H1 (cell line): ENCODE results near the gene UBE2E2. TPM values are rescaled to one million over a fixed set of nuclear protein-coding genes. Genes with fewer than 3 reads are reported as not detected.

Source experiments
- CTCF ChIA-PET: fragments of 300-600 bp; sonication (Branson Sonifier 250); formaldehyde crosslinking; loops from one replicate; lab custom pipeline; 2021; ENCODE audit not compliant: partially characterized antibody; lab: Charles Lee
- POLR2A ChIA-PET: fragments of 300-600 bp; sonication (Branson Sonifier 250); formaldehyde crosslinking; loops from one replicate; lab custom pipeline; 2021; ENCODE audit warnings: inconsistent platforms; ENCODE audit not compliant: partially characterized antibody; lab: Charles Lee
- DNase-seq, 2 experiments: peaks; one replicate each; pipeline versions ENCODE4 v3.0.0 to v3.0.0-alpha.2; 2010 to 2022; ENCODE audit warnings: low spot score in 2 of 2, low read depth in 1 of 2, mixed read lengths in 1 of 2
- FAIRE-seq: peaks from 2 replicates; lab custom pipeline; 2011; peaks lifted over from hg19 to GRCh38; lab: Jason Lieb, UNC
- H2AFZ ChIP-seq: 2 replicates; pipeline ENCODE4 v1.8.1; 2012; ENCODE audit warnings: low read length, inconsistent platforms
- H2AK5ac ChIP-seq: 2 replicates; pipeline ENCODE4 v1.6.1; 2013; ENCODE audit warnings: low read depth, low read length
- H2BK120ac ChIP-seq: replicated peaks from 2 replicates; pipeline ENCODE3; 2013; ENCODE audit warnings: low read depth, low read length, inconsistent platforms
- H2BK12ac ChIP-seq: 2 replicates; pipeline ENCODE4 v1.6.1; 2013; ENCODE audit warnings: low read depth, low read length
- H2BK15ac ChIP-seq: 2 replicates; pipeline ENCODE4 v1.6.1; 2013; ENCODE audit warnings: low read length
- H2BK20ac ChIP-seq: 2 replicates; pipeline ENCODE4 v1.6.1; 2013; ENCODE audit warnings: low read length
- H2BK5ac ChIP-seq: 2 replicates; pipeline ENCODE4 v1.6.1; 2013; ENCODE audit warnings: low read depth, low read length
- H3K14ac ChIP-seq: 2 replicates; pipeline ENCODE4 v1.6.1; 2013; ENCODE audit warnings: inconsistent platforms; ENCODE audit not compliant: insufficient read length
- H3K18ac ChIP-seq: 2 replicates; pipeline ENCODE4 v1.6.1; 2013; ENCODE audit warnings: low read length; ENCODE audit errors: extremely low read depth
- H3K23ac ChIP-seq: 2 replicates; pipeline ENCODE4 v1.6.1; 2013; ENCODE audit warnings: inconsistent platforms; ENCODE audit not compliant: insufficient read length
- H3K23me2 ChIP-seq: 2 replicates; pipeline ENCODE4 v1.6.1; 2013; ENCODE audit warnings: low read depth, low read length
- H3K27ac ChIP-seq: 2 replicates; pipeline ENCODE4 v1.6.1; 2011; ENCODE audit warnings: low read depth, low read length, inconsistent platforms
- H3K27me3 ChIP-seq, 4 experiments: replicated peaks in 1 of 4; 1 replicate in 1 of 4; 2 replicates in 3 of 4; pipeline versions ENCODE4 v1.6.1 to v1.8.1; 2011 to 2013; ENCODE audit warnings: low read length in 3 of 4, mild to moderate bottlenecking in 3 of 4, inconsistent platforms in 2 of 4, mixed read lengths in 2 of 4, moderate library complexity in 1 of 4; ENCODE audit not compliant: control insufficient read depth in 3 of 4, insufficient read depth in 3 of 4; ENCODE audit errors: extremely low read depth in 1 of 4
- H3K36me3 ChIP-seq, 4 experiments: 2 replicates each; pipeline versions ENCODE4 v1.6.1 to v1.8.1; 2011 to 2013; ENCODE audit warnings: mild to moderate bottlenecking in 4 of 4, low read length in 3 of 4, moderate library complexity in 2 of 4, control low read depth in 1 of 4, inconsistent platforms in 1 of 4; ENCODE audit not compliant: insufficient read depth in 4 of 4, control insufficient read depth in 2 of 4
- H3K4ac ChIP-seq: replicated peaks from 2 replicates; pipeline ENCODE3; 2013; ENCODE audit warnings: low read length, low read depth, mixed read lengths, inconsistent platforms; ENCODE audit not compliant: insufficient read length
- H3K4me1 ChIP-seq, 4 experiments: replicated peaks in 1 of 4; 1 replicate in 1 of 4; 2 replicates in 3 of 4; pipeline versions ENCODE4 v1.6.1 to v1.8.1; 2011 to 2013; ENCODE audit warnings: low read length in 3 of 4, inconsistent platforms in 2 of 4, mixed read lengths in 1 of 4; ENCODE audit not compliant: insufficient read depth in 4 of 4, control insufficient read depth in 3 of 4
- H3K4me2 ChIP-seq, 2 experiments: 2 replicates each; pipeline versions ENCODE4 v1.6.1 to v1.8.1; 2011 to 2013; ENCODE audit warnings: low read depth in 2 of 2, low read length in 2 of 2, control low read depth in 1 of 2, inconsistent platforms in 1 of 2, mild to moderate bottlenecking in 1 of 2; ENCODE audit not compliant: insufficient read depth in 1 of 2
- H3K4me3 ChIP-seq, 4 experiments: fragments of 200-600, 300-600 bp in 1 of 4; sonication (generic), shearing (Covaris generic), sonication (Bioruptor Twin) in 1 of 4; 2 replicates each; pipeline versions ENCODE4 v1.5.1 to v1.8.1; 2011 to 2016; ENCODE audit warnings: low read length in 4 of 4, low read depth in 3 of 4, control low read depth in 2 of 4, inconsistent platforms in 2 of 4, mild to moderate bottlenecking in 2 of 4, mixed read lengths in 1 of 4, moderate library complexity in 1 of 4; ENCODE audit not compliant: insufficient read depth in 2 of 4; ENCODE audit errors: extremely low read depth in 1 of 4
- H3K56ac ChIP-seq: replicated peaks from 2 replicates; pipeline ENCODE3; 2013; ENCODE audit warnings: low read depth, mild to moderate bottlenecking, mixed read lengths, low read length, inconsistent platforms; ENCODE audit not compliant: insufficient read length
- H3K79me1 ChIP-seq: 2 replicates; pipeline ENCODE4 v1.6.1; 2013; ENCODE audit warnings: low read depth, low read length, control low read depth
- H3K79me2 ChIP-seq, 2 experiments: 2 replicates each; pipeline versions ENCODE4 v1.6.1 to v1.8.1; 2012 to 2013; ENCODE audit warnings: low read length in 2 of 2, mild to moderate bottlenecking in 2 of 2, inconsistent platforms in 1 of 2; ENCODE audit not compliant: insufficient read depth in 2 of 2, control insufficient read depth in 1 of 2
- H3K9ac ChIP-seq, 4 experiments: replicated peaks in 1 of 4; 1 replicate in 1 of 4; 2 replicates in 3 of 4; pipeline versions ENCODE4 v1.6.1 to v1.8.1; 2011 to 2013; ENCODE audit warnings: low read depth in 3 of 4, low read length in 3 of 4, control low read depth in 2 of 4, mild to moderate bottlenecking in 2 of 4, moderate library complexity in 2 of 4, inconsistent platforms in 1 of 4; ENCODE audit errors: extremely low read depth in 1 of 4
- H3K9me3 ChIP-seq, 2 experiments: 2 replicates each; pipeline versions ENCODE4 v1.6.1 to v1.8.1; 2012 to 2013; ENCODE audit warnings: mild to moderate bottlenecking in 2 of 2, moderate library complexity in 2 of 2, control low read depth in 1 of 2, inconsistent platforms in 1 of 2, low read depth in 1 of 2, low read length in 1 of 2, mixed read lengths in 1 of 2; ENCODE audit not compliant: insufficient read depth in 2 of 2
- H4K20me1 ChIP-seq, 2 experiments: replicated peaks in 1 of 2; 2 replicates each; pipeline versions ENCODE3 to v1.8.1; 2011 to 2013; ENCODE audit warnings: inconsistent platforms in 2 of 2, low read length in 2 of 2, mild to moderate bottlenecking in 1 of 2; ENCODE audit not compliant: insufficient read depth in 2 of 2, control insufficient read depth in 1 of 2
- H4K5ac ChIP-seq: 2 replicates; pipeline ENCODE4 v1.6.1; 2013; ENCODE audit warnings: low read length, low read depth, mixed read lengths, inconsistent platforms; ENCODE audit not compliant: insufficient read length
- H4K8ac ChIP-seq: 2 replicates; pipeline ENCODE4 v1.8.0; 2013; ENCODE audit warnings: mild to moderate bottlenecking, moderate library complexity, low read length, inconsistent platforms; ENCODE audit not compliant: insufficient read depth; ENCODE audit errors: extremely low read depth
- H4K91ac ChIP-seq: replicated peaks from 2 replicates; pipeline ENCODE3; 2013; ENCODE audit warnings: low read length, mixed read lengths, inconsistent platforms; ENCODE audit not compliant: insufficient read length
- ATF3 ChIP-seq: IDR thresholded peaks from 2 replicates; pipeline ENCODE4 v1.6.1; 2011; ENCODE audit warnings: low read depth, mild to moderate bottlenecking, low read length; ENCODE audit not compliant: insufficient read depth
- CREB1 ChIP-seq: IDR thresholded peaks from 2 replicates; pipeline ENCODE4 v1.6.1; 2012; ENCODE audit warnings: inconsistent platforms
- EZH2 ChIP-seq: fragments of 200-600 bp; sonication (generic); IDR thresholded peaks from 2 replicates; pipeline ENCODE4 v1.7.1; 2012; ENCODE audit warnings: low read depth, mild to moderate bottlenecking, moderate library complexity, low read length, inconsistent platforms; ENCODE audit not compliant: severe bottlenecking
- FOSL1 ChIP-seq: IDR thresholded peaks from 2 replicates; pipeline ENCODE4 v1.6.1; 2011; ENCODE audit warnings: mild to moderate bottlenecking, low read depth, low read length, moderate library complexity; ENCODE audit not compliant: insufficient read depth
- HDAC2 ChIP-seq, 2 experiments: fragments of 300-600 bp in 1 of 2; sonication (generic) in 1 of 2; IDR thresholded peaks; 2 replicates each; pipeline ENCODE4 v1.6.1; 2011 to 2012; ENCODE audit warnings: low read depth in 2 of 2, low read length in 2 of 2, mild to moderate bottlenecking in 2 of 2, moderate library complexity in 2 of 2, borderline replicate concordance in 1 of 2, inconsistent platforms in 1 of 2
- KDM4A ChIP-seq: IDR thresholded peaks from one replicate; pipeline ENCODE4 v1.7.1; 2012; ENCODE audit warnings: low read depth, mild to moderate bottlenecking, moderate library complexity, low read length, inconsistent platforms; ENCODE audit not compliant: severe bottlenecking
- MAFK ChIP-seq: IDR thresholded peaks from 2 replicates; pipeline ENCODE4 v1.6.1; 2012; ENCODE audit warnings: low read depth, mild to moderate bottlenecking, improper control_type of control experiment, low read length
- PHF8 ChIP-seq: fragments of 200-600 bp; sonication (generic); conservative IDR thresholded peaks from 2 replicates; pipeline ENCODE4 v1.7.1; 2012; ENCODE audit warnings: low read depth, mild to moderate bottlenecking, inconsistent platforms, low read length, moderate library complexity
- SIX5 ChIP-seq: IDR thresholded peaks from 2 replicates; pipeline ENCODE4 v1.6.1; 2011; ENCODE audit warnings: mild to moderate bottlenecking, low read depth, low read length
- TBP ChIP-seq: IDR thresholded peaks from 2 replicates; pipeline ENCODE4 v1.6.1; 2011; ENCODE audit warnings: low read depth, low read length, improper control_type of control experiment
- WGBS, 2 experiments: shearing (Covaris generic) in 1 of 2; methylation state at CpG; one replicate each; pipeline versions ENCODE4 v1.1.6 to v1.1.7; 2013 to 2015; ENCODE audit warnings: low lambda C conversion rate in 2 of 2, mixed read lengths in 2 of 2, inconsistent platforms in 1 of 2, low coverage in 1 of 2, missing lambda C conversion rate in 1 of 2; ENCODE audit not compliant: insufficient replicate concordance in 2 of 2, insufficient coverage in 1 of 2, insufficient read length in 1 of 2; ENCODE audit errors: extremely low coverage in 1 of 2, missing lambda C conversion rate in 1 of 2; 5-methylcytosine and 5-hydroxymethylcytosine counted together
- polyA plus RNA-seq, 7 experiments: library from polyadenylated mRNA; depleted of rRNA in 3 of 7; stranded (reverse) in 5 of 7; unstranded in 2 of 7; fragments of >200 nt in 5 of 7; fragments of 200-250 nt in 2 of 7; gene quantifications; 1 replicate in 5 of 7; 2 replicates in 1 of 7; 4 replicates in 1 of 7; pipeline versions ENCODE4 v1.2.1 to v1.2.3, GENCODE V29; 2011 to 2013; ENCODE audit warnings: missing spikeins in 2 of 7, mixed read lengths in 2 of 7
- total RNA-seq: library from RNA; stranded (reverse); fragmentation: NEBNext Ultra II Directional; extraction: Animal tissue kit (Norgen Biotek cat#: 25700); gene quantifications from 2 replicates; pipeline ENCODE4 v1.2.1, GENCODE V29; 2021

Gene UBE2E2
- total and polyA plus RNA-seq, 2 of the 8 experiments (the other 6 are each of a cell fraction or from before 2014, with no cell fraction given) = 57.6 to 70.6 TPM

GRCh38 chr3:23480329-23480714, 277.2 kb downstream of the UBE2E2 start:
- Histone ChIP-seq H2BK20ac (no peak overlapping the region), H3K4me1 (peaks cover 2 to 19% (median 4%) of the 10 kb centered on the region in 4 experiments; a peak in 5 of 7 replicates), H3K79me2 (peaks cover 0 to 6% of the 10 kb centered on the region in 2 experiments; a peak in 1 of 4 replicates), H4K5ac (no peak overlapping the region), H2BK5ac (no peak overlapping the region), H3K4me3 (no peak overlapping the region), H3K14ac (no peak overlapping the region), H3K27me3 (no peaks in the 10 kb centered on the region), H3K27ac (no peak overlapping the region), H3K56ac (no peak overlapping the region), H3K18ac (peak overlapping the region; percentile 14; the same call in 1 of the 2 replicates), H2BK120ac (no peak overlapping the region), H2AK5ac (no peak overlapping the region), H2BK12ac (no peak overlapping the region), H3K79me1 (no peaks in the 10 kb centered on the region), H2BK15ac (no peak overlapping the region), H3K9me3 (no peaks in the 10 kb centered on the region), H4K8ac (no peak overlapping the region), H3K23me2 (no peaks in the 10 kb centered on the region), H4K91ac (no peak overlapping the region), H3K36me3 (no peaks in the 10 kb centered on the region), H4K20me1 (no peaks in the 10 kb centered on the region), H3K9ac (no peak overlapping the region), H2AFZ (no peak overlapping the region), H3K4ac (no peak overlapping the region), H3K4me2 (no peak overlapping the region; a peak in 1 of 4 replicates), H3K23ac (no peak overlapping the region)
- TF ChIP-seq EZH2 (no peak), ATF3 (no peak), PHF8 (no peak), FOSL1 (no peak), CREB1 (no peak), KDM4A (no peak), HDAC2 (IDR thresholded peaks at IDR 0.05; ENCODE audit: borderline replicate concordance in 1 of 2, low read depth in 2 of 2, low read length in 2 of 2) (no peak), TBP (no peak), MAFK (no peak), SIX5 (no peak)
- FAIRE-seq (no peak), DNase-seq (no peak)
- ChIA-PET POLR2A (interaction anchor here (1.2 kb wide), 1 partner anchor 9 kb away, joined by 3 read pairs; no protein-coding TSS in a partner anchor), CTCF (no interaction called here)
- 77% methylated on average over 4 of the region's 8 CpGs; no CpG with 5 or more reads in 1 of the 2 experiments for WGBS, 2 experiments
